Neutrophil (primary cell): ENCODE measurements around the gene ABCA12.

ENCODE experiments used
- H3K27ac ChIP-seq: fragments of 200-600 bp; sonication (generic); 2 replicates; pipeline ENCODE4 v1.5.1; 2016; ENCODE audit warnings: mild to moderate bottlenecking, moderate library complexity
- H3K27me3 ChIP-seq: fragments of 200-600 bp; sonication (generic); 2 replicates; pipeline ENCODE4 v1.6.0; 2016; ENCODE audit warnings: mild to moderate bottlenecking
- H3K36me3 ChIP-seq: fragments of 200-600 bp; sonication (generic); 2 replicates; pipeline ENCODE4 v1.5.1; 2017
- H3K4me1 ChIP-seq, 2 experiments: fragments of 200-600 bp in 1 of 2; sonication (generic) in 1 of 2; 1 replicate in 1 of 2; 2 replicates in 1 of 2; pipeline versions ENCODE4 v1.5.1 to v1.6.1; 2013 to 2016; ENCODE audit warnings: low read depth in 1 of 2, low read length in 1 of 2, mild to moderate bottlenecking in 1 of 2, moderate library complexity in 1 of 2; ENCODE audit not compliant: control insufficient read depth in 1 of 2, insufficient read depth in 1 of 2
- H3K4me3 ChIP-seq, 2 experiments: fragments of 200-600 bp in 1 of 2; sonication (generic) in 1 of 2; 1 replicate in 1 of 2; 2 replicates in 1 of 2; pipeline ENCODE4 v1.5.1; 2013 to 2016; ENCODE audit warnings: low read depth in 1 of 2, low read length in 1 of 2, mild to moderate bottlenecking in 1 of 2, moderate library complexity in 1 of 2
- H3K9me3 ChIP-seq: fragments of 200-600 bp; sonication (generic); 2 replicates; pipeline ENCODE4 v1.5.1; 2016
- TF ChIP-seq, protein P1 (sequence below): fragments of 200-600 bp; sonication (generic); IDR thresholded peaks from 2 replicates; pipeline ENCODE4 v1.5.1; 2016; ENCODE audit warnings: antibody characterized with exemption

The ABCA12 gene

DNA sequence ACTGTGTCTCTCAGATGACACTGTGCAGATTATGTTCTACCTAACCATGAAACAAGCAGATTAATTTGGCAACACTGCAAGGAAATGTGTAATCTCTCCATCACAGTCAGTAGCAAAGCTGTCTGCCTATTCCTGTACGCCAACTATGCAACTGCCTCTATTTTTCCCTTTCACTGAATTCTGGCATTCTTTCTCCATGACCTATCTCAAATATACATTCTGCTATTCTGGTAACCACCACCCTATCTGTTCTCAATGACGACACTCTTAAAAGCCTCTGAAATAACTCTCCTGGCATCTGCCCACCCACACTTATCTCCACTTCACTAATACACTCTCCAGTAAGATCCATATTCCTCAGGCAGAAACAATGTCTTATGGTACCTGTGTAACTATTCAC is 78.7 kb downstream of the ABCA12 start:
- Histone ChIP-seq H3K4me1 (no peaks in the 10 kb centered on the region), H3K27ac (no peak overlapping the region), H3K27me3 (no peaks in the 10 kb centered on the region), H3K36me3 (no peaks in the 10 kb centered on the region), H3K9me3 (no peaks in the 10 kb centered on the region), H3K4me3 (no peak overlapping the region)
- TF ChIP-seq, protein P1, sequence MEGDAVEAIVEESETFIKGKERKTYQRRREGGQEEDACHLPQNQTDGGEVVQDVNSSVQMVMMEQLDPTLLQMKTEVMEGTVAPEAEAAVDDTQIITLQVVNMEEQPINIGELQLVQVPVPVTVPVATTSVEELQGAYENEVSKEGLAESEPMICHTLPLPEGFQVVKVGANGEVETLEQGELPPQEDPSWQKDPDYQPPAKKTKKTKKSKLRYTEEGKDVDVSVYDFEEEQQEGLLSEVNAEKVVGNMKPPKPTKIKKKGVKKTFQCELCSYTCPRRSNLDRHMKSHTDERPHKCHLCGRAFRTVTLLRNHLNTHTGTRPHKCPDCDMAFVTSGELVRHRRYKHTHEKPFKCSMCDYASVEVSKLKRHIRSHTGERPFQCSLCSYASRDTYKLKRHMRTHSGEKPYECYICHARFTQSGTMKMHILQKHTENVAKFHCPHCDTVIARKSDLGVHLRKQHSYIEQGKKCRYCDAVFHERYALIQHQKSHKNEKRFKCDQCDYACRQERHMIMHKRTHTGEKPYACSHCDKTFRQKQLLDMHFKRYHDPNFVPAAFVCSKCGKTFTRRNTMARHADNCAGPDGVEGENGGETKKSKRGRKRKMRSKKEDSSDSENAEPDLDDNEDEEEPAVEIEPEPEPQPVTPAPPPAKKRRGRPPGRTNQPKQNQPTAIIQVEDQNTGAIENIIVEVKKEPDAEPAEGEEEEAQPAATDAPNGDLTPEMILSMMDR = no peak

DNA sequence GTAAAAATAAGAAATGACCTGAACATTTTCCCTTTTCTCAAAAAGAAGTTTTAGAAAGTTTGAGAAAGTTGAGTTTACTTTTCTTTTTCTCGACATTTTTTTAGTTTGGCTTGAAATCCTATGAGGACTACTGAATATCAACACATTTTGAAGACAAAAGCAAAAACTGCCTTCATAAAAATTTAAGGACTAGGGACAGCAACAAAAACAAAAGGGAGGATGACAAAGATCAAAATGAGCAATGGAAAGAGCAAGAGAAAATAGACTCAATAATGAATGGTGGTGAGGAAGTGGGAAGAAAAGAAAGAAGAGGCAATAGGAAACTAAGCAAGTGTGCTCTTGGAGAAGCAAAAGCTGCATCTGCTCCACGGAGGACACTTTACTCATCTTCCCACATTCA is 82.5 kb downstream of the ABCA12 start:
- Histone ChIP-seq H3K4me3 (no peak overlapping the region), H3K27me3 (no peaks in the 10 kb centered on the region), H3K4me1 (no peaks in the 10 kb centered on the region), H3K9me3 (no peaks in the 10 kb centered on the region), H3K27ac (no peak overlapping the region), H3K36me3 (no peaks in the 10 kb centered on the region)
- TF ChIP-seq, protein P1 = no peak

DNA sequence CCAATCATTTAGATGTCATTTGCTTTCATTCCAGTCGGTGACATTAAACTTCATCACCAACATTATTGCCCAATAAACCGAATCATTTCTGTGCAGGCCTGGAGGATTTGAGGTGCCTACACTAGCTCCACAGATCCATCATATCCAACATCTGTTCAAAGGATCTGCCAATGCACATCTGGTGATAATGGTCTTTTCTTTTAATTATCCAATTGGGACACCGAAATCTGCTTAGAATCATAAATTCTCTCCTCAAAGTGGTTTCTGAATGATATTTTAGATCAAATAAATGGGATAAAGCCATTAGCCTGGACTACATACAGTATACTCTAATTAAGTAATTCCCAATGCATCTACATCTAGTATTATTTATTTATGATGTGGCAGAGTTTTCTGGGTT is 85.6 kb downstream of the ABCA12 start:
- Histone ChIP-seq H3K9me3 (no peaks in the 10 kb centered on the region), H3K4me1 (no peaks in the 10 kb centered on the region), H3K27ac (no peak overlapping the region), H3K4me3 (no peak overlapping the region), H3K36me3 (no peaks in the 10 kb centered on the region), H3K27me3 (no peaks in the 10 kb centered on the region)
- TF ChIP-seq, protein P1 = no peak

DNA sequence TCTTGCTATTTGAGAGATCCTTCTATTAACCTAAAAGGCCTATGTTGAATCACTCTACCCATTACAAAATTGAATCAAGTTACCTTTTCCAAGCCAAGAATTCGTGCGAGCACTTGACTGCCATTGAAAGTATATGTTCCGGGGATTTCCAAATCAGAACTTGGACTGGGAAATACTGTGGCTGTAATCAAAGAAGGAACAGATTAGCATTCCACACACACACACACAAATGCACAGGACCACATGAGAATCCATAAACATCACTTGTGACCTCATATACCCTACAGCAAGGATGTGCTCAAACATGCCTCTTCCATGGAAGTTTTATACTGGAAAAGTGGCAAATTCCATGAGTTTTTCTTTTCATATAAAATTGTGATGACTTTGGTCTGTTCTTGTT is 86.0 kb downstream of the ABCA12 start:
- no peaks in the 10 kb centered on the region for H3K27me3 ChIP-seq
- TF ChIP-seq, protein P1 = no peak
- H3K36me3 ChIP-seq = no peaks in the 10 kb centered on the region
- no peaks in the 10 kb centered on the region for H3K9me3 ChIP-seq
- no peaks in the 10 kb centered on the region for H3K4me1 ChIP-seq
- no peak overlapping the region for H3K4me3 ChIP-seq
- H3K27ac ChIP-seq = no peak overlapping the region

DNA sequence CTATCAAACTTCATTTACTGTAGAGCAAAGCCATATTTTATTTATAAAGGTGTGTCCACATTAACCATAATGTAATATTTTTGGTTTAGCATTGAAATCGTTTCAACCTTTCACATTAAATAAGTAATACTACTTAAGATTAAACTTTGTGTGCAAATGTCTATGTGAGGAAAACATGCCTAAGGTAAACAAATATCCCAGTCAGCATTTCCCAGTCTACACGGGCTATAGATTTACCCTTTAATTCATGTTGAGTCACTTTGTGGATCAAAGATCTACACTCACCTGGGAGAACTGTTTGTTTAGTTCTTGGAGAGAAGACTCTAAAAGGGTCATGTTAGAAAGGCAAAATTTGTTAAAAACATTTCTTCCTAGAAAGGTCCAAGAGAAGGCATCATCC is 89.1 kb downstream of the ABCA12 start:
- H3K27ac ChIP-seq = no peak overlapping the region
- TF ChIP-seq, protein P1 = no peak
- H3K4me1 ChIP-seq = no peaks in the 10 kb centered on the region
- H3K27me3 ChIP-seq = no peaks in the 10 kb centered on the region
- no peaks in the 10 kb centered on the region for H3K36me3 ChIP-seq
- H3K4me3 ChIP-seq = no peak overlapping the region
- H3K9me3 ChIP-seq = no peaks in the 10 kb centered on the region

DNA sequence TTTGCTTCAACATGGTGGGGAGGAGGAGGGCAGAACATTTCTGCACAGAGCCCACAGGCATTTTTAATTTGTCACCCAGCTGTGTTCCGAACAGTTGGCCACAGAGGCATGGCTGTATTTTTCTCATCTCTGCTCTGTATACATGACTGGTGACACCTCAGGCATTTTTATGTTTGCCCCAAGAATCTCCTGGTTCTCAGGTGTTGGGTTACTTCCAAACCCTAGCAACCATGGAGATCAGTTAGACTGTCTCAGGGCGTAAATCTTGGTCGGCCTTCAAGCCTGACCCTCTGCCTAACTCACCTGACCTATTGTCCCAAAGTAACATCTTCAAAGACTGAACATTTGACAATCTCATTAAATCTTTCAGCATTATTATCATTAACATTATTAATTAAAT is 100.0 kb downstream of the ABCA12 start:
- Histone ChIP-seq H3K27me3 (no peaks in the 10 kb centered on the region), H3K4me1 (no peaks in the 10 kb centered on the region), H3K36me3 (no peaks in the 10 kb centered on the region), H3K27ac (no peak overlapping the region), H3K9me3 (no peaks in the 10 kb centered on the region), H3K4me3 (no peak overlapping the region)
- TF ChIP-seq, protein P1 = no peak
